ENCODE data around the gene RHO. TPM values are rescaled to one million over a fixed set of nuclear protein-coding genes. Genes with fewer than 3 reads are reported as not detected.

Gene RHO
- total RNA-seq, 2 donors from 2014 or later, result not detected

DNA sequence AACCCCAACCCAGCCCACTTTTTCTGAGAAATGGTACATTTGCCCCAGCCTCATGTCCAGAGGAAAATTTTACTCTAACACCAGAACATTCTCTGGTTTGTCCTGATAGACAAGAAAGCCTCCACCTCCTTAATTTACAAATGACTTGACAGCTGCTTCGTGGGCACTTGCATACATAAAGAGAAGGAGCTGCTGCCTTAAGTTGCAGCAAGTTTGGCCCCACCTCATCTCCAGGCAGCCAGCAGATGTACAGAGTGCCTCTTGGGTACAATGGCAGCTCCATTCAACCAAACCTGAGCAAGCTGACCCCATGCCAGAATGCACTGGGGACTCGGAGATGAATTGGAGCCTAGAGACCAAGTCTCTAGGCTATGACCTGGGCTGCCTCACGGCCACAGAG, 8.4 kb downstream of the RHO start:
- Histone ChIP-seq H3K36me3 (no peaks in the 10 kb centered on the region), H3K27me3 (replicated peaks; ENCODE audit: insufficient read depth) (no peaks in the 10 kb centered on the region), H3K4me1 (ENCODE audit: control insufficient read depth in 1 of 2, low read depth in 2 of 2) (no peaks in the 10 kb centered on the region), H3K9me3 (no peaks in the 10 kb centered on the region), H3K27ac (no peak overlapping the region), H3K4me3 (no peak overlapping the region)
- ATAC-seq (ENCODE audit: insufficient number of reproducible peaks, low FRiP score, low read depth) (no peak), DNase-seq (ENCODE audit: low spot score) (no peak)
- TF ChIP-seq, protein P1, sequence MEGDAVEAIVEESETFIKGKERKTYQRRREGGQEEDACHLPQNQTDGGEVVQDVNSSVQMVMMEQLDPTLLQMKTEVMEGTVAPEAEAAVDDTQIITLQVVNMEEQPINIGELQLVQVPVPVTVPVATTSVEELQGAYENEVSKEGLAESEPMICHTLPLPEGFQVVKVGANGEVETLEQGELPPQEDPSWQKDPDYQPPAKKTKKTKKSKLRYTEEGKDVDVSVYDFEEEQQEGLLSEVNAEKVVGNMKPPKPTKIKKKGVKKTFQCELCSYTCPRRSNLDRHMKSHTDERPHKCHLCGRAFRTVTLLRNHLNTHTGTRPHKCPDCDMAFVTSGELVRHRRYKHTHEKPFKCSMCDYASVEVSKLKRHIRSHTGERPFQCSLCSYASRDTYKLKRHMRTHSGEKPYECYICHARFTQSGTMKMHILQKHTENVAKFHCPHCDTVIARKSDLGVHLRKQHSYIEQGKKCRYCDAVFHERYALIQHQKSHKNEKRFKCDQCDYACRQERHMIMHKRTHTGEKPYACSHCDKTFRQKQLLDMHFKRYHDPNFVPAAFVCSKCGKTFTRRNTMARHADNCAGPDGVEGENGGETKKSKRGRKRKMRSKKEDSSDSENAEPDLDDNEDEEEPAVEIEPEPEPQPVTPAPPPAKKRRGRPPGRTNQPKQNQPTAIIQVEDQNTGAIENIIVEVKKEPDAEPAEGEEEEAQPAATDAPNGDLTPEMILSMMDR (IDR thresholded peaks at IDR 0.05), result no peak

DNA sequence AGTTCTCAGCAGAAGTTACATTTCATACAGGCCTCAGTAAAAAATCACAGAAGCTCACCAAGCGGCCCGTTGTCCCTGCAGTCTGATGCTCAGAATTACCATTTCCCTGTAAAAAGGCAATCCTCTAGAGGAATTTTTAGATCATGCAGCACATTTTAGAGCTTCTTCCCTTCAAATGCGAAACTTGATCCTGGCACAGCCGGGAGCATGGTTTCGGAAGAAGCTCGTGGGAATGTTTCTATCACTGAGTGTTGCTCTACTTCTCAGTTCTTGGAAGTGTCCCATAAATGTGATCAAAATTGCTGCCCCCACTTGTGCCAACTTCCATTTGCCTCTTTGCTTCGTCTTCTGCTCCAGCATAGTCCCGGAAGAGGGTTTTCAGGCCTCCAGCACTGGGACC, 10.8 kb downstream of the RHO start:
- DNase-seq (ENCODE audit: low spot score) (no peak), ATAC-seq (ENCODE audit: insufficient number of reproducible peaks, low FRiP score, low read depth) (no peak)
- H3K36me3 ChIP-seq, result no peaks in the 10 kb centered on the region
- no peaks in the 10 kb centered on the region for H3K9me3 ChIP-seq
- TF ChIP-seq, protein P1 (IDR thresholded peaks at IDR 0.05), result no peak
- no peaks in the 10 kb centered on the region for H3K27me3 ChIP-seq (replicated peaks; ENCODE audit: insufficient read depth)
- H3K4me1 ChIP-seq (ENCODE audit: control insufficient read depth in 1 of 2, low read depth in 2 of 2), result no peaks in the 10 kb centered on the region
- no peak overlapping the region for H3K4me3 ChIP-seq
- no peak overlapping the region for H3K27ac ChIP-seq

DNA sequence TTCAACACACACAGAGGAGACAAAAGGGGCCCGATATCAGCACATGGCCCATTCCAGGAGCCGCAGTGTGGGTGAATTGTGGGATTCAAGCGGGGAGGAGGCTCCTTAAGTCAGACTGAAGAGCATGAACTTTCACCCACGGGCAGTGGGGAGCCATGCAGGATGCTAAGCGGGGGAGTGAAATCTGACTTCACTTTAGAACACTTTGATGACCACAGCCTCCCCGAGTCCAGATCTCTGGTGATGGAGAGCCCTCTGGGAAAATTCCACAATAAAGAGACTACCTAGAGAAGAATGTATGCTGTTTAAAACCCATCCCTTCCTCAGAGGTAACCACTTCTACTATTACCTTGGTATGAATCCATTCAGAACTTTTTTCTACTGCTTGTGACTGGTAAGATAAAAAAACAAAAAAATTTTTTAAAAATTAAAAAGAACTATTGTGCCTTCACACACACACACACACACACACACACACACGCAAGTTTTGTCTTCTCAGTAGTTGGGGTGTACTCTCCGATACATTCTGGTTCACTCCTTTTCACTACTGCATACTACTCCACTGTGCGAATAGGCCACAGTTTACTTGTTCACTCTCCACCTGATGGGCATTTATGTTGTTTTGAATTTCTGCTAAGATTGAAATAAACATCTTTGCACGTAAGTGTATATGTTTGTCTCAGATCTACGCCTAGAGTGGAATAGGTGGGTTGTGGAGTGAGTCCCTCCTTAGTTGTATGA, 12.5 kb downstream of the RHO start:
- no peak for DNase-seq (ENCODE audit: low spot score)
- H3K4me3 ChIP-seq, result no peak overlapping the region
- no peaks in the 10 kb centered on the region for H3K36me3 ChIP-seq
- ATAC-seq (ENCODE audit: insufficient number of reproducible peaks, low FRiP score, low read depth), result no peak
- no peaks in the 10 kb centered on the region for H3K4me1 ChIP-seq (ENCODE audit: control insufficient read depth in 1 of 2, low read depth in 2 of 2)
- H3K9me3 ChIP-seq, result no peaks in the 10 kb centered on the region
- TF ChIP-seq, protein P1 (IDR thresholded peaks at IDR 0.05), result no peak
- no peak overlapping the region for H3K27ac ChIP-seq
- no peaks in the 10 kb centered on the region for H3K27me3 ChIP-seq (replicated peaks; ENCODE audit: insufficient read depth)

DNA sequence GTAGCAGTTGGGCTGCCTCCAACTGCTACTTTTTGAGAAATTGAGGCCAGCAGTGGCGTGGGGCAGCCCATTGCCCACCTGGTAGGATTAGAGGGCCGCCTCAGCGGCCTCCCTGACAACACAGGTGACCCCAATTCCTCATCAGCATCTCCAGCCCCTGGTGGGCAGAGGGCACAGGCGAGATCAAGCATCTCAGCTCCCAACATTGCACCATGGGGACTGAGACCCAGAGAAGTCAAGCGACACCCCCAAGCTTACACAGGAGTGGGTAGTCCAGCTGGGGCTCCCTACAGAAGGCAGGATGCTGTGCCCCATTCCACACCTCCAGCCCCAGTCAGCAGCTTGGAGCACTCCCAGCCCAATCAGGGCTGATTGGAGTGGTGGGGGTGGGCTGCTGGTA, 14.3 kb downstream of the RHO start:
- no peaks in the 10 kb centered on the region for H3K27me3 ChIP-seq (replicated peaks; ENCODE audit: insufficient read depth)
- no peaks in the 10 kb centered on the region for H3K9me3 ChIP-seq
- H3K4me3 ChIP-seq, result no peak overlapping the region
- DNase-seq (ENCODE audit: low spot score), result no peak
- no peak overlapping the region for H3K27ac ChIP-seq
- no peaks in the 10 kb centered on the region for H3K36me3 ChIP-seq
- ATAC-seq (ENCODE audit: insufficient number of reproducible peaks, low FRiP score, low read depth), result no peak
- TF ChIP-seq, protein P1 (IDR thresholded peaks at IDR 0.05), result no peak
- H3K4me1 ChIP-seq (ENCODE audit: control insufficient read depth in 1 of 2, low read depth in 2 of 2), result no peaks in the 10 kb centered on the region

DNA sequence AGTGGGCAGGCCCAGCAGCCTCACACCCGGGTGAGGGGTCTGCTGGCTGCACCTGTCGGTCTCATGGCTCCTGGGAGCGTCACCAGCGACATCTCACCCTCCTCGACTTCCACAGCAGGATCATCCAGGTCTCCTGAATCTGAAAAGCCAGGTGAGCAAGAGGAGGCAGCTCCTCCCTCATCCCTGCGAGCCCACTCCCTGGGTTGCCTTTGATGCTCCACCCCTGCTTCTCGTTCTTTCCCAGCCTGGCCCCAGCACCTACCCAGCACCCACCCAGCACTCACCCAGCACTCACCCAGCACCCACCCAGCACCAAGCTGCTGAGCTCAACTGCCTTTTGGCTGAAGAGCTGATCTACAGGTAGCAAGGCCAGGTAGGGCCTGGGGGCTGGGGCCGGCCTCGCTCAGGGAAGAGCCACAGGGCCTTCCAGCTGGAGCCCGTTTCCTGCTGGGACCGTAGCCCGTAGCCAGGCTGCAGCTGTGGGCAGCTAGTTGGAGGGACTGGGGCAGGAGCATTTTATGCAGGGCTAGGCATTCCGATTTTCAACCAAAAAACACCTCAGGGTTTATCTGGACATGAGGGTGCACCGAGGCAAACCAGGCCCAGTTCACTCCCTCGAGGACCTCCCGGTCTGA, 14.8 kb downstream of the RHO start, which contains the start of gene H1-8:
Gene H1-8, plus strand, starts transcription at position 20 of the 635 bp plus-strand sequence. Its CDS starts 44 bp downstream, at position 64.
- H3K9me3 ChIP-seq, result no peaks in the 10 kb centered on the region
- H3K4me3 ChIP-seq, result no peak within 1 kb of the TSS
- no peak within 1 kb of the TSS for H3K27ac ChIP-seq
- no peak for ATAC-seq (ENCODE audit: insufficient number of reproducible peaks, low FRiP score, low read depth)
- H3K36me3 ChIP-seq, result no peaks in the 10 kb centered on the region
- no peak for DNase-seq (ENCODE audit: low spot score)
- no peaks in the 10 kb centered on the region for H3K27me3 ChIP-seq (replicated peaks; ENCODE audit: insufficient read depth)
- TF ChIP-seq, protein P1 (IDR thresholded peaks at IDR 0.05), result no peak
- no peaks in the 10 kb centered on the region for H3K4me1 ChIP-seq (ENCODE audit: control insufficient read depth in 1 of 2, low read depth in 2 of 2)
